Epidermal melanocyte (primary cell): ENCODE results near the gene WDR20.
A peak's percentile ranks its signal among the peaks of the same experiment; 100 is the strongest.
"Not testable (repeated sequence)": the region's sequence is repeated elsewhere in the genome, so short reads cannot be mapped to it uniquely, and the experiment has no call there.

Experiments
- DNase-seq: peaks from one replicate; pipeline ENCODE4 v3.0.0; 2011; ENCODE audit warnings: low spot score; ENCODE audit not compliant: insufficient read length

Gene WDR20

DNA sequence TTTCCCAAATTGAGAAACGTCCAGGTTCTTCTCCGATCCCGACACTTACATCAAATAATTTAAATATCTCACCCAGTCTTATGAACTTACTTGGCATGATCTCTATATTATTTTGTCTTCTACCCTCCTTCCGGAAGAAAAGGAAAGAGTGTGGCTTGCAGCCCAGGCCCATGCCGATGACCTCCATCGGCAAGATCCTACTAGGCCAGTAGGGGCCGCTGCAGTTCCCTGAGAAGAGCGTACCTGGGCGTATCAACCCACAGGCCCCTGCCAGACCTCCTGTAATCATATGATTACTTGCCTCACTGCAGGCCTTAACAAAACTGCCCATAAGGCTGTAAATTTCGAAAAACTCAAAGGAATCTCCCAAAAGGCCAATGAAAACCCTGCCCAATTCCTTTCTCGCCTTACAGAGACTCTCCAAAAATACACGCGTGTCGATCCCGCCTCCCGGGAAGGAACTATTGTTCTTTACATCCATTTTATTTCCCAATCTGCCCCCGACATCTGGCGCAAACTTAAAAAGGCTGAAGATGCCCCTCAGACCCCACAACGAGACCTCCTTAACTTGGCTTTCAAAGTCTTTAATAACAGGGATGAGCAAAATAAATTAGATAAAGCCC lies 95.7 kb downstream of the WDR20 start:
- peak; percentile 91 for DNase-seq

GRCh38 chr14:102236026-102236425 lies 96.3 kb downstream of the WDR20 start:
- DNase-seq: no peak

- DNase-seq: peak; percentile 1
Measured at GRCh38 chr14:102238131-102238530, 98.4 kb downstream of the WDR20 start.

GRCh38 chr14:102238766-102239165 lies 99.1 kb downstream of the WDR20 start:
- DNase-seq: no peak

DNA sequence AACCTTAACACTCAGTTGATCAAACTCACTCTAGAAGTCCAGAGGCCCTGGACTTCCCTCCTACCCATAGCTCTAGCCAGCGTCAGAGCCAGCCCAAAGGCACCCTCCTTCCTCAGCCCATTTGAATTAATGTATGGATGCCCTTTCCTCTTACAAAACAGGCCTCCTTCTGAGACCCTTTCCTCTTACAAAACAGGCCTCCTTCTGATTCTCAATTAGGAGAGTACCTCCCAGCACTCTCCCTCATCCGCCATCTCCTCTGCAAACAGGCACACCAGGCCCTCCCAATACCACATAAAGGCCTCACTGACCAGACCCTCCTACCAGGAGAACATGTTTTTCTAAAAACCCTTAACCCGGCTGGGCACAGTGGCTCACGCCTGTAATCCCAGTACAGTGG lies 99.5 kb downstream of the WDR20 start:
- peak; percentile 9 for DNase-seq

- not testable (repeated sequence) for DNase-seq
Measured at GRCh38 chr14:102240481-102240880, 100.8 kb downstream of the WDR20 start.

DNA sequence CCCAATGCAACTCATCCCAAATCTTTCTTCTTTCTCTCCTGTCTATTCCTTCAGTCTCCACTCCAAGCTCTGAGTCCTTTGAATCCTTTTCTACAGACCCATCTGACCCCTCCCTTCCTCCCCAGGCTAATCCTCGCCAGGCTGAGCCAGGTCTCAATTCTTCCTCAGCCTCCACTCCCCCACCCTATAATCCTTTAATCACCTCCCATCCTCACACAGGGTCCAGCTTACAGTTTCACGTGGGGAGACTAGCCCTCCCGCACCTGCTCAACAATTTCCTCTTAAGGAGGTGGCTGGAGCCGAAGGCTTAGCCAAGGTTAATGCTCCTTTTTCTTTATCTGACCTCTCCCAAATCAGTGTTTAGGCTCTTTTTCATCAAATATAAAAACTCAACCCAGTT lies 101.5 kb downstream of the WDR20 start:
- no peak for DNase-seq

GRCh38 chr14:102243795-102244194 lies 104.1 kb downstream of the WDR20 start:
- DNase-seq: not testable (repeated sequence)

- DNase-seq: peak; percentile 62
Measured at GRCh38 chr14:102246071-102246470, 106.4 kb downstream of the WDR20 start.

DNA sequence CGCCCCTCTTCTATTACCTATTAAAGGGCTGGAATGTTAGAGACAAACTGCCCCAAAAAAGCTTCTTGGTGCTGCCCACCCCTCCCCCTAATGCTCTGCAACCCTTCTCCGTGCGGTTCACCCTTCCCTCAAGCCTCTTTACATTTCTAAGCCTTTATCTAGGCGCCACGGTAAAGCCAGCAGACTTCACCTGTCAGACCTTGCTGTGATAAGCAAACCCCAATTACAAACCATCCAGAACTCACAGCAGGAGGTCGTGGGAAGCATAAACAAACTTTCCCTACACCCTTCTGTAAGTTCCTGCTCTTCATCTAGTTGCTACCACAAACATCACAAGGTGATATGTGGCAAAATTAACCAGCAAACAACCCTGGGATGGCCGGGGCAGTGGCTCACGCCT lies 108.4 kb downstream of the WDR20 start:
- no peak for DNase-seq

DNA sequence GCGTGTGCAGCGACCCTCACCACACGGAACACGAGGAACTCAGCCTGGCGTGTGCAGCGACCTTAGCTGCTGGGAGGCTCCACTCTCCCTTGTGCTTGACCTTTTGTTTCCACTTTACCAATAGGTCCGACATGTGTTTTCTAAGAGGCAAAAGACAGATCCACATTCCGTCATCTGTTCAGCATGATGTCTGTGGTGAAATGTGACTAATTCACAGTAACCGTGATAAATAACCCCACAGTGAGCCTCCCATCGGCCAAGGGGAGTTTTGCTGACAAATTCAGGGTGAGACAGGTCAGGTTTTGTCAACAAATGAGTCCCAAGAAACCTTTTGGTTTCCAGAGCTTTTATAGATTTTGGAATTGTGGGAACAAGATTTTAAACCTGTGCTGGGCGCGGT lies 109.3 kb downstream of the WDR20 start:
- DNase-seq: no peak

DNA sequence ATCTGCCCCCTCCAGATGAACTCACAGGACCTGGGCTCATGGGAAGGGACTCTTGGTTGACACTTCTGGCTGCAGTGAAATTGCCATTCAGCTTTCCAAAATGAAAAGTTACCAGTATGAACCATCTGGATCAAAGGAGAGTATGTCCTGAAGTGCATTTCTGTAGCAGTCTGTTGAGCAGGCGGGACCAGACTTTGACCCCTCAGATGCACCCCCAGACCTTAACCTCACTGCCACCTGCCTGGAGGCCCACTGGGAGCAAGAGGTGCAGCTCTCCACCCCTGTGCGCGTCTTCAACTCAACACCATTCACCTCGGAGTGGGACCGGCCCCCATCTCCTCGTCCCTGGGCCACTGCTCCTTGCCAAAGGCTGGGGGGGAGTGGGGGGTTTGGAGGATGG lies 110.3 kb downstream of the WDR20 start:
- DNase-seq: no peak

GRCh38 chr14:102250636-102251035 lies 110.9 kb downstream of the WDR20 start:
- DNase-seq: no peak

- DNase-seq: no peak
Measured at GRCh38 chr14:102251161-102251560, 111.5 kb downstream of the WDR20 start.

DNA sequence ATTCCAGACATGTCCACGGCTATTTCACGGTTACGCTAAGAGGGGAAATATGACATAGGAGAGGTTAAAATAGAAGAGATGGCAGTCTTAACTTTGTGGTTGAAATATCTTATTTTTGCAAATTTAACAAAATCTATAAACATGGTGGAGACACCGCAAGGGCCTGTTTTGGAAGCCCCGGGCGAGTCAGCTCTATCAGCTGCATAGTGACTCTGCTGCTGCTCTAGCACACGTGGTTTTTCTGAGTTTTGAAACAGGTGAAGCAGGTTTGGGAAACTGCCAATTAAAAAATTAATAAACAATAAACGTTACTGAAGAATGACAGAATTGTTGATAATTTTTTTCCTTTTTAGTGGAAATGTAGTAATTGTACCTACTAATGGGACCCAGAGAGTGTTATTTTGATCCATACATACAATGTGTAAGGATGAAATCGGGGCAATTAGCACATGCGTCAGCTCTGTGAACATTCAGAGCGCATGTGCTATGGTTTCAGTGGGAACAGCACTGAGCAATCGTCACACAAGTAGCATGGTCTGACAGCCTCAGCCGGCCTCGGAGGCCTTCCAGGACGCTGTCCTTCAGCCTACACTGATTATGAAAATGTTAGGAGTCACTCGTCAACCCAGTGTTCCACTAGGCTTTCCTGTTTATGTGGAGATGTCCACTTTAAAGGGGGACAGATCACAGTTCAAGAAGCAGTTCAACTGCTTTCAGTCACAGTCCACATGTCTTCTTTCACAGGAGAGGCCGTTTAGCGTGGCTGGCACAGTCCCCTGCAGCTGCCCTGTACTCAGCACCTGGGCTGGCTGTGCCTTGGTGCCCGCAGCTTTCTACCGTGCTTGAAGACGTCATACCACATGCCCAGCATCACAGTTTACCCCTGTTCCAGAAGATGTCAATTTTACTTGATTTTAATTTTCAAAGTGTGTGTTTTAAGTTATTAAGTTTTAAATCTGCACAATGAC lies 113.4 kb downstream of the WDR20 start:
- DNase-seq: no peak

DNA sequence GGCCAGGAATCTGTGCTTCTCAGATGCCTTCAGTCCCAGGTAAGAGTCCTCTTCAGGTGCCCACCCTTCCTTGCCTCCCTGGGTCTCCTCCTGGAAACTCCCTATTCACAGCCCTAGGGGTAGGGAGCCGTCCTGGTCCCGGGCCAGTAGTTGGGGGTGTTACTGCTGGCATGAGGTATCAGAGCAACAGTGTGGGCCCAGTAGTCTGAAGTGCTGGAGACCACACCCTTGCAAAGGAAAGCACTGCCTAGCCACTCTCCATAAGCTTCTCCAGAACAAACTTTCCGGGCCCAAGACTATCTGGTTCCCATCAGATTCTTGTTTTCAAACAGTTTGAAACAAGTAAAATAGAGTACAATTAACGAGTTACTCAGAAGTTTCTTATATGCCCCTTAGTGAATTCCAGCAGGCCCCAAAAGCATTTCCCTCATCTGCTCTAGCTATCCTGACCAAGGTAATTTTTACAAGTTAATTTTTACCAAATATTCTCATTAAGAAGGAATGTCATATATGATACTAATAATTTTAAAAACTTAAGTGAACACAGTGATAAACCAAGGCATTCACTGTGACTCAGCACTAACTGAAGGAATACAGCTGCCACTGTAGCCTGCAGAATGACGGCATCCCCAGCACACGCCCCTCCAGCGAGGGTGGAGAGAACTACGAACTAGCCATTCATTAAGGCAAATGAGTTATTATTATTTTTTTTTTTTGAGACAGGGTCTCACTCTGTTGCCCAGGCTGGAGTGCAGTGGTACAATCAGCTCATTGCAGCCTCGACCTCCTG lies 115.9 kb downstream of the WDR20 start:
- DNase-seq: no peak

DNA sequence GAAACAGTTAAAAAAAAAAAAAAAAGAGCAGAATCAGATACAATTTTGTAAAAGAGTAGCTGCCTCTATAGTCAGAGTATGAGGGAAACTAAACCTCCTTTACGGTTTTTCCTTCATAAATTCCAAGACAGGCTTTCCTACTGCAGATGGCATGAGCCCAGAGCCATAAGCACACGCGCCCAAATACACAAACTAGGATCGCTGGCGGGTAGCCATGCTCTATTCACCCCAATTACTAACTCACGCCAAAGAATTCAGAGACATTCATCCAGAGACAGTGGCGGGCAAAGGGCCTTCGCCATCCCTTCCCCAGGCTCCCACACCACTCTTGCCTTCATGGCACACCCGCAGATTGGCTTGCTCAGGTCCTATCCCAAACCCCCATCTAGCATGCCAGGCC lies 117.0 kb downstream of the WDR20 start:
- no peak for DNase-seq

DNA sequence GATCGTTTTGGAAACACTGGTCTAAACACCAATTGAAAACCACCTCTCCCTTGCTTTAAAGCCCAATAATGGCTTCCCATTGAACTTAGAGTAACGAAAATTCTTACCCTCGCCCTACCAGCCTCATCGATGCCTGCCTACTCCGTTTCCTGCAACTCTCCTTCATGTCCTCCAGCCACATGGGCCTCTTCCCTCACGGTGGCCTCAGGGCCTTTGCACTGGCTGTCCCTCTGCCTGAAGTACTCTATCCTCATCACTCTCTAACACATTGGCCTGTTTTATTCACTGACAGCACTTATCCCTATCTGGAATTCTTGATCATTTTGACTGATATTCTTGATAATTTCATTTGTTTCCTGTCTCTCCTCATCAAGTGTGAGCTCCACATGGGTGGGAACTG lies 118.4 kb downstream of the WDR20 start:
- no peak for DNase-seq
